GM19240 (cell line): ENCODE measurements around the gene QARS1.

Experiments
- DNase-seq: peaks from one replicate; pipeline ENCODE4 v3.0.0; 2011; ENCODE audit warnings: low spot score; ENCODE audit not compliant: insufficient read length

QARS1 gene

GRCh38 chr3:49120438-49121131, 16.0 kb upstream of the QARS1 start, which contains the start of gene USP19:
USP19 (minus strand) TSS chr3:49120823; CDS start chr3:49119145, 1,678 bp downstream.
- peak; percentile 98 for DNase-seq

- peak; percentile 30 for DNase-seq
Observed at GRCh38 chr3:49120096-49120437, 15.5 kb upstream of the QARS1 start.

DNA sequence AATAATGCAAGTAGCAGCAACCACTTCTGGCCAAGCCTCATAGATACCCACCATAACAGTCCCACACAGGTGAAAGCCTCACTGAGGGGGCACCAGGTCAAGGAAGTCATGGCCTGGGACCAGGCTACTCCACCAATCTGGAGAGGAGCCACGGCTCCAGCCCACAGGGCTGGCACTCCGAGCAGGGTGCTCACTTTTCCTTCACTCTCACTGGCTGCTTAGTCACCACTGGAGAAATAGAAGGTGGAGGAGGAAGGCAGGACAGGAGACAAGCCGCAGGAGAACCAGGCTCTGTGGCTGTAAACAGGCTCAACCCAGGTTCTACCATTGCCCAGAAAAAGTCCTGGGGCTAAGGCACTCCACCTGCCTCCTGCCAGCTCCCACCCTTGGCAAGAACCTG, 14.9 kb upstream of the QARS1 start:
- DNase-seq: no peak

- DNase-seq: no peak
Observed at GRCh38 chr3:49119036-49119435, 14.5 kb upstream of the QARS1 start.

DNA sequence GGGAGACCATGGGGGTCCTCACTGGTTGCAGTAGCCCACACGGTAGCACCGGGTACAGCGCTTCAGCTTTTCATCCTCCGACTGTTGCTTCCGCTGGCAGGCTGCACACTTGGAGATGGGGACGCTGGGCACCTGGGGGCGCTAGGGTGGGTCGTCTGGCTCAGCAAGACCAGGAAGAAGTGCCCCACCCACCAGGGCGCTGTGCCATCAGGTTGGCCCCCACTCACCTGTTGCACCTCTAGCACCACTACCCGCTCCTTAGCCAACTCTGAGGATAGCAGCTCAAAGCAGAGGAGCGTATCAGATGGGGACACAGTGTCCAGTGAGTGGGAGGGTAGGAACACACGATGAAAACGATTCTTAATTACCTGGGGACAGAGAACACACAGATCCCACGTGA, 7.7 kb upstream of the QARS1 start:
- no peak for DNase-seq

DNA sequence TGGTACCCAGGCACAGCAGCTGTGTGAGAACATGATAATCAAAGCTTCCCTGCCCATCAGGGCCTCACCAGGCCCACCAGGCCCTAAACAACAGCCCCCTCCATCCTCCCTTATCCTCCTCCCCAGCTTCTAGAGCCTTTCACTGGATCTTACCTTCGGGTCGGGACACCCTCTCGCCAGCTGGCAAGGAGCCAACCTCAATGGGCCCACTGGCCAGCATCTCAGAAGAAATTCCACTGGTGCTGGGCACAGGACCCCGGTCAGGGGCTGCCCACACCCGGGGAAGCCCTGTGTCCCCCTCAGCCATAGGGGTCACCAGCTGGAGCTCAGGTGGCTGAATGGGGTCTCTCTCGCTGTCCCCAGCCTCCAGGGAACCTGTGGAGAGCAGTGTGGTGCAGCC, 6.8 kb upstream of the QARS1 start:
- DNase-seq: no peak

- no peak for DNase-seq
Observed at GRCh38 chr3:49110780-49111179, 6.2 kb upstream of the QARS1 start.

DNA sequence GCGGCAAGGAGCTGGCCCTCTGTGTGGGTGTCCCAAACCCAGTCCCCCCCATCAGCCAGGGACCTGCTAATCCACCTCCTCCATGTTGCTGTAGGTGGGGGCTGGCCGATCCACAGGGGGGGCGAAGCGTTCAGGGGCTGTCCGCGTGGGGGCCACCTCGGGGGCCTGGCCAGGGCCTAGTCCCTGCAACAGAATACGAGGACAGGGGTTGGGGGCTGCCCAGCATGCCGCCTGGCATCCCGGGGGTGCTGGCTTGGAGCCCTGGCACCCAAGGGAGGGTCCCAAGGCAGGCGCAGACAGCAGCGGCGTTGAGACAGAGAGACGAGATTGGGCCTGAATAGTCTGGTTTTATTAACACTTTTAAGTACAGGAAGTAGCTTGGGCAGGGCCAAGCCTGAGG, 3.8 kb upstream of the QARS1 start:
- DNase-seq: no peak

GRCh38 chr3:49104052-49104426, 518 bp downstream of the QARS1 start:
- DNase-seq: no peak

DNA sequence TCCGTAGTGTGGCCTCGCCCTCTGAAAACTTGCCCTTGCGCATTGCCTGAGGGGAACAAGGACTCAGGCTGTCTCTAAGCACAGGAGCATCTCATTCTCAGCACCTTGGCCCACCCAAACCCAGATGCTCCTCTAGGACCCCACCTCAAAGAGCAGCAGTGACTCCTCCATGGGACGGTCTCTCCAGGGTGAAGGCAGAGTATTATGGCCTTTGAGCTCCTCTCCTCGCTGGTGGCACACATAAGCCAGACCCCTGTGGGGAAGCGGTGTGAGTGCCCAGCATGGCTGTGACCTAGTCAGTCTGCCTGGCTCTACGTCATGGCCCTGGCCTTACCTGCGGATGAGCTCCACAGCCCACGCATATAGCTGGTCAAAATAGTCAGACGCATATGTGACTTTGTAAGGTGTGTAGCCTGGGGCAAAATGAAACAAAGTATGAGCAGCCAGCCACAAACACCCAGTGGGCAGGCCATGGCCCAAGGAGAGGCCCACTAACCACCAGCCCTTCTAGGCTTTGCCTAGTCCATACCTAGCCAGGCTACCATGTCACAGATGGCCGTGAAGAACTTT, 4.4 kb downstream of the QARS1 start:
- no peak for DNase-seq

DNA sequence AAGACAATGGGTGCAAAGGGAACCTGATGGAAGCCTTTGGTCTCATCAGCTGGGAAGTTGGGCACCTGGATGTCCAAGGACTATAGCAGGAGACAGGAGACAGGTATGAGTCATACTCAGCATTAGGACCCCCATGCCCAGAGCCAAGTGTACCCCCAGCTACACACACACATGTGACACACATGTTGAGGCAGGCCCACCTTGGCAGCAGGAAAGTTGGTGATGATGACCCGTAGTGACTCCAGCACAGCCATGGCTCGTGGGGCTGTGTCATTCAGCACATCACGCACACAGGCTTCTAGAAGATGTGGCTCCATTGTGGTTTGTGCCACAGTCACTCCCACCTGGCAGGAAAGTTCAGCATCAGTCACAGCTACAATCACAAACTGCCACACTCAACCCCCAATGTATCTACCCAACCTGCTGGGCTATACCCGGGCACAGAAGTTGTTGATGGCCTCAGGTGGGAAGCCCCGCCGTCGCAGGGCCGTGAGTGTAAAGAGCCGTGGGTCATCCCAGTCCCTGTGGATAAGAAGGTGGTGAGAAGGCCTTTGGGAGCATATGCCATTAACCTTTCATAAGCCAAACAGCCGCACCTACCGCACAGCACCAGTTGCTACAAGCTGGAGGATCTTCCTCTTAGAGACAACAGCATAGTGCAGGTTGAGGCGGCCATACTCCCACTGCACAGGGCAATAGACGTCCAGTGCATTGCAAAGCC, 5.5 kb downstream of the QARS1 start:
- no peak for DNase-seq

DNA sequence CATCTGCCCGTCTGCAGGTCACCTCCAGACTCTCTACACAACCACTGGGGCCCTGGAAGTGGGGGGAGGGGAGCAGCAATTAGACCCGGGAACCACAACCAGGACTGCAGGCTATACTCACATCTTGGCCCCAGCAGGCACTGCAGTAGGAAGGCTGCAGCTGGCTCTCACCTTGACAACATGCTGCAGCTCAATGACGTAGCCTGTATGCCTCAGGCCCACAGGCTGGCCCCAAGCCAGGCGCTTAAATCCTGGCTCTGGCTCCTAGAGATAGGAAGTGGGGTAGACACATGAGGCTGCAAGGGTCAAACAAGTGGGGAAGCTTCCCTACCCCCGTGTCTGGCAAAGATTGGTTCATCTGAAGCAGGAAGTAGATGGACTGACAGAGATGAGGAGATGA, 6.1 kb downstream of the QARS1 start:
- no peak for DNase-seq

GRCh38 chr3:49093853-49094767, 10.4 kb downstream of the QARS1 start, which contains the start of gene QRICH1:
QRICH1 (minus strand) TSS chr3:49094071; CDS start chr3:49077017, 17,054 bp downstream.
- DNase-seq: peak; percentile 78

DNA sequence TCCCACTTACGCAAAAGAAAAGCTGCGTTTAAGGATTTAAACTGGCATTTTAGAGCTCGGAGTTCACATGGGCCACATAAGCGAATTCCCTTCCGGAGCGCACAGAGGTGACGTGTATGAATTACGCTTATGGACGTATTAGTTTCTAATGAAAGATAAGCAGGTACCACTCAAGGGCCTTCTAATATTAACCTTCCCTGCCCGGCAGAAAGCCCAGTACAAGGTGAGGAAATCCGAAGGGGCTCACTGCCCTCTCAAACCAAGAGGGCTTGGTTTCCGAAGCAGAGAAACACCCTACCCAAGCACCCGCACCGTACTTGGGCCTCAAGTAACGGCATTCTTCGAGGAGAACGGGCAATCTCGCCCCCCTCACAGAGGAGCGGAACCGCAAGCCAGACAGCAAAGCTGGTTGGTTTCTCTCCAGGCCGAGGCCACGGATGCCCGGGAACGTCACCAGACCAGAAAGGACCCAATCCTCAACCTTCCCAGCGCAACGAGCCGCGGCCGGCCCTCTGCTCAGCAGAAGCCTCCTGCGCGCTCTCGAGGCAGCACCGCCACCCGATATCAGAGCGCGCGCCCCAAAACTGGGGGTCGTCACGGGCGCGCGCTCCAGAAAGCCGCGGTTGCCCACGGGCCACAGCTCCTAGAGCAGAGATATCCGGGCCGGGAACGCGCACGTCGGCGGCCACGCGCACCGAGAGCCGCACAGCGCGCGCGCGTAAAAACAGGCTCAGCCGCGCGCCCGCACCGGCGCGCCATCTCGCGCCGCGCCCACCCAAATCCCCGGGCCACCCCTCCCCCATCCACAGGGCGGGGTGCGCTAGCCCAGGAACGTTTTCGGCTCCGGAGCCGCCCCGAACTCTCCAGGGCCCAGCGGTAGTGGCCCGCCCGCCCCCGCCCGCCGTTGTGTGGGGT, 11.4 kb downstream of the QARS1 start:
- no peak for DNase-seq

DNA sequence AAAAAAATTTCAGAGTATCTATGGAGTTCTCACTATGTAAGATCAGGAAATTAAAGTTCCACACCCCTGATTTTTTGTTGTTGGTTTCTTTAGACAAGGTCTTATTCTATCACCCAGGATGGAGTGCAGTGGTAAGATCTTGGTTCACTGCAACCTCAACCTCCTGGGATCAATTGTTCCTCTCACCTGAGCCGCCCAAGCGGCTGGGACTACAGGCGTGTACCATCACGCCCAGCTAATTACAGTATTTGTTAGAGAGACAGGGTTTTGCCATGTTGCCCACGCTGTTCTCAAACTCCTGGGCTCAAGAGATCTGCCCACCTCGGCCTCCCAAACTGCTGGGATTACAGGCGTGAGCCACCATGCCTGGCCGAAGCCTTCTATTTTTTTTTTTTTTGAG, 23.1 kb downstream of the QARS1 start:
- no peak for DNase-seq

- DNase-seq: no peak
Observed at GRCh38 chr3:49079270-49079669, 25.3 kb downstream of the QARS1 start.

DNA sequence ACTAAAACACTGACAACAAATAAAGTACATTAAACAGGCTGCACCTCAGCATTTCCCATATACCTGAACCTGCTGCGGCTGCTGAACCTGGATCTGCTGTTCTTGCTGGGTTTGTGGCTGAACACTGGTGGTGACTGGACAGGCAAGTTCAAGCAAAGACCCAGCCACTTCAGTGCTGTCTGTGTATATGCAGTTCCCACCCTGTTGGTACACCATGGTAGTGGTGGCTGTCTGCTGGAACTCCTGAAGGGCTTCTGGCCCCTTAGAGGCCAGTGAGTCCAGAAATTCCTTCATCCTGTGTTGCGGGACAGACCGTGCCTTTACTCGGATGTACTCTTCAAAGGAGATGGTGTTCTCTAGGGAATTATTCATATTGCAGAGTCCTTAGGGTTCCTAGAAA, 27.9 kb downstream of the QARS1 start:
- no peak for DNase-seq

DNA sequence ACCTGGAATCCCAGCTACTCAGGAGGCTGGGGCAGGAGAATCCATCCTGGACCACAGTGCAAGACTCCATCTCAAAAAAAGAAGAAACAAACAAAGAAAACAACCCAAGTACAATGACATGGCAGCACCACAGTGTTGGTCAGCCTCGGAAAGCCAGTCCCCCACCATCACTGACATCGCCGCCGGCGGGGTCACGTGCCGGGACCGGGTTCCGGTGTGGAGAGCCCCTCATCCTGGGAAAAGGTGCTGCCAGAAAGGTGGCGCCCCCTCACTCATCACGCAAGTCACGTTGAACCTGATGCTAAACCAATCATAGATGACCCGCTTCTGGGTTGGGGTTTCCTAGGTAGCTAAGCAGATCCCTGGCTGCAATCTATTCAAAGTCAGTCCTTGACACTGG, 28.4 kb downstream of the QARS1 start:
- no peak for DNase-seq

- DNase-seq: no peak
Observed at GRCh38 chr3:49058011-49058410, 46.5 kb downstream of the QARS1 start.

DNA sequence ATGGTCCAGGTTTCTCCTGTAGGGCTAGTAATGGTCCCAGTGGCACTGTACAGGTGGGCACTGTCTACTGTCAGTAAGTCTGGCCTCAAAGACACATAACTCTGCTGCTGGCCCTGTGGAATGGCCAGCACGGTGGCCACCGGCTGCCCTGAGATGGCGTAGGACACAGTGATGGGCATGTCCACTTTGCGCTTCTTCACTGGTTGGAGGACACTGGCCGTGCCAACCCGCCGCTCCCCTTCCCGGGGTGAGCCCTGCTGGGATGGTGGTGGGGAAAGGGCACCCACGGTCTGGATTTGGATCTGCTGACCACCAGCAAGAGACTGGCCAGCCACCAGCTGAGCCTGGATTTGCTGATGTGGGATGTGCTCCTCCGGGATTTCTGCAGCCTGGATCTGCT, 47.3 kb downstream of the QARS1 start:
- DNase-seq: no peak
